Central memory CD8-positive, alpha-beta T cell (primary cell): ENCODE data around the gene MEGF10.

Source experiments
- ATAC-seq: fragments of 150-1000 bp; cut with Tn5 transposase; replicated peaks from 2 replicates; pipeline ENCODE4 v1.10.0; 2022; ENCODE audit warnings: mild to moderate bottlenecking, moderate FRiP score, moderate number of reproducible peaks; ENCODE audit not compliant: poor library complexity, severe bottlenecking; ENCODE audit errors: extremely low read depth
- DNase-seq, 2 donors: peaks; one replicate each; pipeline ENCODE4 v3.0.0; 2021; ENCODE audit warnings: low spot score in 2 of 2
- H3K27ac Mint-ChIP-seq: one replicate; pipeline ENCODE4 v1.8.0; 2022; ENCODE audit warnings: low read depth, mild to moderate bottlenecking, moderate library complexity, mixed read lengths
- H3K27me3 Mint-ChIP-seq: one replicate; pipeline ENCODE4 v1.8.0; 2022; ENCODE audit warnings: mixed read lengths
- H3K36me3 Mint-ChIP-seq: one replicate; pipeline ENCODE4 v1.8.0; 2022; ENCODE audit warnings: mild to moderate bottlenecking, moderate library complexity, mixed read lengths; ENCODE audit not compliant: insufficient read depth
- H3K4me1 Mint-ChIP-seq: one replicate; pipeline ENCODE4 v1.8.0; 2022; ENCODE audit warnings: mixed read lengths
- H3K4me3 Mint-ChIP-seq: one replicate; pipeline ENCODE4 v1.8.0; 2022; ENCODE audit warnings: mild to moderate bottlenecking, moderate library complexity, mixed read lengths
- H3K9me3 Mint-ChIP-seq: one replicate; pipeline ENCODE4 v1.8.0; 2022; ENCODE audit warnings: mixed read lengths

The MEGF10 gene

GRCh38 chr5:127367029-127367428, 76.4 kb downstream of the MEGF10 start:
- Mint-ChIP-seq H3K4me1 (no peaks in the 10 kb centered on the region), H3K27ac (no peak overlapping the region), H3K27me3 (peaks cover 31% of the 10 kb centered on the region), H3K36me3 (no peaks in the 10 kb centered on the region), H3K4me3 (no peak overlapping the region), H3K9me3 (no peaks in the 10 kb centered on the region)
- no peak for ATAC-seq
- no peak for DNase-seq

- no peaks in the 10 kb centered on the region for H3K4me1 Mint-ChIP-seq
- ATAC-seq (no peak), DNase-seq (no peak)
- H3K9me3 Mint-ChIP-seq, result no peaks in the 10 kb centered on the region
- no peaks in the 10 kb centered on the region for H3K36me3 Mint-ChIP-seq
- peaks cover 39% of the 10 kb centered on the region for H3K27me3 Mint-ChIP-seq
- no peak overlapping the region for H3K4me3 Mint-ChIP-seq
- no peak overlapping the region for H3K27ac Mint-ChIP-seq
Measured at GRCh38 chr5:127367946-127368465, 77.4 kb downstream of the MEGF10 start.

- no peak for DNase-seq
- Mint-ChIP-seq H3K4me3 (no peak overlapping the region), H3K4me1 (no peaks in the 10 kb centered on the region), H3K9me3 (no peaks in the 10 kb centered on the region), H3K27ac (no peak overlapping the region), H3K36me3 (no peaks in the 10 kb centered on the region), H3K27me3 (peaks cover 39% of the 10 kb centered on the region)
- ATAC-seq, result no peak
Measured at GRCh38 chr5:127369796-127370195, 79.2 kb downstream of the MEGF10 start.

- no peak for DNase-seq
- Mint-ChIP-seq H3K27ac (no peak overlapping the region), H3K4me1 (no peaks in the 10 kb centered on the region), H3K27me3 (peaks cover 36% of the 10 kb centered on the region), H3K4me3 (no peak overlapping the region), H3K36me3 (no peaks in the 10 kb centered on the region), H3K9me3 (no peaks in the 10 kb centered on the region)
- ATAC-seq, result no peak
Measured at GRCh38 chr5:127370631-127371030, 80.0 kb downstream of the MEGF10 start.

- Mint-ChIP-seq H3K4me3 (no peak overlapping the region), H3K36me3 (no peaks in the 10 kb centered on the region), H3K27ac (no peak overlapping the region), H3K9me3 (no peaks in the 10 kb centered on the region), H3K27me3 (peaks cover 10% of the 10 kb centered on the region), H3K4me1 (no peaks in the 10 kb centered on the region)
- DNase-seq (no peak), ATAC-seq (no peak)
Measured at GRCh38 chr5:127373858-127374491, 83.4 kb downstream of the MEGF10 start.

GRCh38 chr5:127375124-127375523, 84.5 kb downstream of the MEGF10 start:
- H3K4me1 Mint-ChIP-seq, result no peaks in the 10 kb centered on the region
- ATAC-seq (no peak), DNase-seq (no peak)
- no peaks in the 10 kb centered on the region for H3K36me3 Mint-ChIP-seq
- H3K4me3 Mint-ChIP-seq, result no peak overlapping the region
- H3K27me3 Mint-ChIP-seq, result peaks cover 22% of the 10 kb centered on the region
- H3K9me3 Mint-ChIP-seq, result no peaks in the 10 kb centered on the region
- H3K27ac Mint-ChIP-seq, result no peak overlapping the region

GRCh38 chr5:127375544-127376091, 85.0 kb downstream of the MEGF10 start:
- Mint-ChIP-seq H3K4me3 (no peak overlapping the region), H3K4me1 (no peaks in the 10 kb centered on the region), H3K36me3 (no peaks in the 10 kb centered on the region), H3K27ac (no peak overlapping the region), H3K9me3 (no peaks in the 10 kb centered on the region), H3K27me3 (peaks cover 25% of the 10 kb centered on the region)
- DNase-seq, result no peak
- no peak for ATAC-seq

- H3K4me1 Mint-ChIP-seq, result no peaks in the 10 kb centered on the region
- ATAC-seq (no peak), DNase-seq (no peak)
- H3K9me3 Mint-ChIP-seq, result no peaks in the 10 kb centered on the region
- no peak overlapping the region for H3K4me3 Mint-ChIP-seq
- H3K27ac Mint-ChIP-seq, result no peak overlapping the region
- peaks cover 31% of the 10 kb centered on the region for H3K27me3 Mint-ChIP-seq
- no peaks in the 10 kb centered on the region for H3K36me3 Mint-ChIP-seq
Measured at GRCh38 chr5:127377651-127378050, 87.1 kb downstream of the MEGF10 start.

GRCh38 chr5:127385936-127386335, 95.3 kb downstream of the MEGF10 start:
- no peak for ATAC-seq
- no peak overlapping the region for H3K4me3 Mint-ChIP-seq

GRCh38 chr5:127386557-127386956, 96.0 kb downstream of the MEGF10 start:
- Mint-ChIP-seq H3K4me3 (no peak overlapping the region), H3K27me3 (peaks cover 25% of the 10 kb centered on the region), H3K4me1 (no peaks in the 10 kb centered on the region), H3K27ac (no peak overlapping the region), H3K9me3 (no peaks in the 10 kb centered on the region), H3K36me3 (no peaks in the 10 kb centered on the region)
- ATAC-seq, result no peak
- no peak for DNase-seq

More at GRCh38 chr5:127385936-127386335, 95.3 kb downstream of the MEGF10 start:
- Mint-ChIP-seq H3K4me1 (no peaks in the 10 kb centered on the region), H3K36me3 (no peaks in the 10 kb centered on the region), H3K27me3 (peaks cover 25% of the 10 kb centered on the region), H3K9me3 (no peaks in the 10 kb centered on the region), H3K27ac (no peak overlapping the region)
- no peak for DNase-seq

- no peaks in the 10 kb centered on the region for H3K9me3 Mint-ChIP-seq
- H3K27ac Mint-ChIP-seq, result no peak overlapping the region
- no peak for DNase-seq
- H3K36me3 Mint-ChIP-seq, result no peaks in the 10 kb centered on the region
- no peaks in the 10 kb centered on the region for H3K4me1 Mint-ChIP-seq
- no peak overlapping the region for H3K4me3 Mint-ChIP-seq
- peaks cover 12% of the 10 kb centered on the region for H3K27me3 Mint-ChIP-seq
- no peak for ATAC-seq
Measured at GRCh38 chr5:127389601-127390000, 99.0 kb downstream of the MEGF10 start.

GRCh38 chr5:127392762-127393161, 102.2 kb downstream of the MEGF10 start:
- Mint-ChIP-seq H3K36me3 (no peaks in the 10 kb centered on the region), H3K4me1 (no peaks in the 10 kb centered on the region), H3K9me3 (no peaks in the 10 kb centered on the region), H3K4me3 (no peak overlapping the region), H3K27me3 (peaks cover 32% of the 10 kb centered on the region), H3K27ac (no peak overlapping the region)
- DNase-seq (no peak), ATAC-seq (no peak)

- Mint-ChIP-seq H3K4me3 (no peak overlapping the region), H3K4me1 (no peaks in the 10 kb centered on the region), H3K27me3 (peaks cover 31% of the 10 kb centered on the region), H3K36me3 (no peaks in the 10 kb centered on the region), H3K9me3 (no peaks in the 10 kb centered on the region), H3K27ac (no peak overlapping the region)
- ATAC-seq, result no peak
- no peak for DNase-seq
Measured at GRCh38 chr5:127396490-127397155, 106.0 kb downstream of the MEGF10 start.
